Astrocyte (in vitro differentiated cells and primary cell): Measurements from ENCODE around the gene ZDHHC1. TPM values are rescaled to one million over a fixed set of nuclear protein-coding genes. Genes with fewer than 3 reads are reported as not detected.

Experiments used
- DNase-seq: peaks from one replicate; pipeline ENCODE4 v3.0.0-alpha.2; 2010; ENCODE audit warnings: low read depth
- FAIRE-seq: peaks from 2 replicates; lab custom pipeline; 2011; peaks lifted over from hg19 to GRCh38; lab: Jason Lieb, UNC
- H2AFZ ChIP-seq: 2 replicates; pipeline ENCODE4 v1.6.0; 2012; ENCODE audit warnings: low read depth, low read length, inconsistent platforms
- H3K27ac ChIP-seq: 2 replicates; pipeline ENCODE4 v1.5.1; 2011; ENCODE audit warnings: low read depth, low read length, inconsistent platforms
- H3K27me3 ChIP-seq: 2 replicates; pipeline ENCODE4 v1.6.0; 2011; ENCODE audit warnings: low read length, inconsistent platforms; ENCODE audit not compliant: insufficient read depth
- H3K36me3 ChIP-seq: 2 replicates; pipeline ENCODE4 v1.5.1; 2011; ENCODE audit warnings: low read length, inconsistent platforms; ENCODE audit not compliant: insufficient read depth
- H3K4me1 ChIP-seq: 2 replicates; pipeline ENCODE4 v1.5.1; 2011; ENCODE audit warnings: low read length, inconsistent platforms; ENCODE audit not compliant: insufficient read depth
- H3K4me2 ChIP-seq: 2 replicates; pipeline ENCODE4 v1.6.0; 2012; ENCODE audit warnings: low read length, inconsistent platforms
- H3K4me3 ChIP-seq: 2 replicates; pipeline ENCODE4 v1.5.1; 2011; ENCODE audit warnings: low read depth, mild to moderate bottlenecking, low read length, inconsistent platforms; ENCODE audit not compliant: insufficient read depth
- H3K79me2 ChIP-seq: 2 replicates; pipeline ENCODE4 v1.6.0; 2012; ENCODE audit warnings: mild to moderate bottlenecking, low read length, inconsistent platforms; ENCODE audit not compliant: insufficient read depth
- H3K9ac ChIP-seq: 2 replicates; pipeline ENCODE4 v1.6.0; 2012; ENCODE audit warnings: mild to moderate bottlenecking, low read length, inconsistent platforms
- H3K9me3 ChIP-seq: 2 replicates; pipeline ENCODE4 v1.5.1; 2012; ENCODE audit warnings: low read depth, mild to moderate bottlenecking, low read length, inconsistent platforms; ENCODE audit not compliant: insufficient read depth
- H4K20me1 ChIP-seq: 2 replicates; pipeline ENCODE4 v1.6.0; 2012; ENCODE audit warnings: low read length, inconsistent platforms; ENCODE audit not compliant: insufficient read depth
- H3K27ac Mint-ChIP-seq: one replicate; pipeline ENCODE4 v1.8.0; 2021; ENCODE audit warnings: mild to moderate bottlenecking, mixed read lengths; ENCODE audit not compliant: unreplicated experiment
- H3K27me3 Mint-ChIP-seq: one replicate; pipeline ENCODE4 v1.8.0; 2021; ENCODE audit warnings: low read depth, mixed read lengths; ENCODE audit not compliant: unreplicated experiment
- H3K36me3 Mint-ChIP-seq: one replicate; pipeline ENCODE4 v1.8.0; 2021; ENCODE audit warnings: low read depth, mixed read lengths; ENCODE audit not compliant: unreplicated experiment
- H3K4me1 Mint-ChIP-seq: one replicate; pipeline ENCODE4 v1.8.0; 2021; ENCODE audit warnings: low read depth, mixed read lengths; ENCODE audit not compliant: unreplicated experiment
- H3K4me3 Mint-ChIP-seq: one replicate; pipeline ENCODE4 v1.8.0; 2021; ENCODE audit warnings: mild to moderate bottlenecking, moderate library complexity, mixed read lengths; ENCODE audit not compliant: unreplicated experiment
- H3K9me3 Mint-ChIP-seq: one replicate; pipeline ENCODE4 v1.8.0; 2021; ENCODE audit warnings: mild to moderate bottlenecking, mixed read lengths; ENCODE audit not compliant: unreplicated experiment
- EZH2 ChIP-seq: IDR thresholded peaks from 2 replicates; pipeline ENCODE4 v1.6.1; 2012; ENCODE audit warnings: mild to moderate bottlenecking, low read length, inconsistent platforms; ENCODE audit not compliant: insufficient read depth
- total RNA-seq: library from RNA; stranded (reverse); gene quantifications from 2 replicates; pipeline ENCODE4 v1.2.1, GENCODE V29; 2021
- TF ChIP-seq, protein P1 (sequence below): IDR thresholded peaks from 2 replicates; pipeline ENCODE4 v1.5.1; 2011; ENCODE audit warnings: low read depth, mild to moderate bottlenecking, inconsistent platforms, low read length, moderate library complexity; ENCODE audit not compliant: insufficient read depth

The ZDHHC1 gene
- total RNA-seq, 1 donor from 2014 or later, result 3.7 TPM

DNA sequence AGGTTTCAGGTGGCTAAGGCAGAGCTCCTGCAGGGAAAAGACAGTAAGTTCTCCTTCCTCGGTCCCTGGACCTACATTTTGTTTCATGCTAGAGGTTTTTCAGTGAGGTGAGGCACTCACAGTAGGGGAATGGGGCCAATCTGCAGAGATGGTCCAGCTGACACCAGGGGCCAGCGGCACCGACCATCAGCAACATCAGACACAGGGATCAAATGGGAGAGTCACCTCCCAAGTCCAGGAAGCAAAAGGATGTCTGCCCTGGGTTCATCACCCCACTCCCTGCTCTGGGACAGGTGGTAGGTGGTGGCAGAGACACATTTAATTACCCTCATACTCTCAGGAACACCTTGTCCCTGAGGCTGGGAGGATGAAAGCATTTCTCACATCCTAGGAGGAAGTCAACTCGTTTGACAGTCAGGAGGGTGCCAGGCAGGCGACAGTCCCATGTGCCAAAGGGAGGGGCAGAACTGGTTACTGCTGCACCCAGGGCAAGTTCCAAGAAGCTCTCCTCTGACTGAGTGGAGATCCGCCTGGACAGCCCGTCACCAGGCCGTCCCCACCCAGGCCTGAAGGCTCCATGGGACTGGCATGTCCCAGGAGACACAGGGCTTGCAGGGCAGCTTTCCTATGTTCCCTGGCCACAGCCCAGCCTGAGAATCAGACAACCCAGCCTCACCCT, 45.5 kb upstream of the ZDHHC1 start:
- Histone ChIP-seq H3K27ac (no peak overlapping the region), H4K20me1 (peaks cover 100% of the 10 kb centered on the region), H3K4me1 (peaks cover 14% of the 10 kb centered on the region), H3K9me3 (no peaks in the 10 kb centered on the region), H3K9ac (no peak overlapping the region), H3K4me3 (no peak overlapping the region), H3K27me3 (no peaks in the 10 kb centered on the region), H3K4me2 (no peak overlapping the region), H2AFZ (no peak overlapping the region), H3K79me2 (peaks cover 95% of the 10 kb centered on the region), H3K36me3 (no peaks in the 10 kb centered on the region)
- Mint-ChIP-seq H3K4me3 (no peak overlapping the region), H3K27ac (no peak overlapping the region), H3K4me1 (peaks cover 22% of the 10 kb centered on the region), H3K27me3 (no peaks in the 10 kb centered on the region), H3K36me3 (peaks cover 2% of the 10 kb centered on the region), H3K9me3 (no peaks in the 10 kb centered on the region)
- FAIRE-seq (no peak), DNase-seq (no peak)
- TF ChIP-seq, protein P1, sequence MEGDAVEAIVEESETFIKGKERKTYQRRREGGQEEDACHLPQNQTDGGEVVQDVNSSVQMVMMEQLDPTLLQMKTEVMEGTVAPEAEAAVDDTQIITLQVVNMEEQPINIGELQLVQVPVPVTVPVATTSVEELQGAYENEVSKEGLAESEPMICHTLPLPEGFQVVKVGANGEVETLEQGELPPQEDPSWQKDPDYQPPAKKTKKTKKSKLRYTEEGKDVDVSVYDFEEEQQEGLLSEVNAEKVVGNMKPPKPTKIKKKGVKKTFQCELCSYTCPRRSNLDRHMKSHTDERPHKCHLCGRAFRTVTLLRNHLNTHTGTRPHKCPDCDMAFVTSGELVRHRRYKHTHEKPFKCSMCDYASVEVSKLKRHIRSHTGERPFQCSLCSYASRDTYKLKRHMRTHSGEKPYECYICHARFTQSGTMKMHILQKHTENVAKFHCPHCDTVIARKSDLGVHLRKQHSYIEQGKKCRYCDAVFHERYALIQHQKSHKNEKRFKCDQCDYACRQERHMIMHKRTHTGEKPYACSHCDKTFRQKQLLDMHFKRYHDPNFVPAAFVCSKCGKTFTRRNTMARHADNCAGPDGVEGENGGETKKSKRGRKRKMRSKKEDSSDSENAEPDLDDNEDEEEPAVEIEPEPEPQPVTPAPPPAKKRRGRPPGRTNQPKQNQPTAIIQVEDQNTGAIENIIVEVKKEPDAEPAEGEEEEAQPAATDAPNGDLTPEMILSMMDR, result no peak
- TF ChIP-seq EZH2, result no peak

DNA sequence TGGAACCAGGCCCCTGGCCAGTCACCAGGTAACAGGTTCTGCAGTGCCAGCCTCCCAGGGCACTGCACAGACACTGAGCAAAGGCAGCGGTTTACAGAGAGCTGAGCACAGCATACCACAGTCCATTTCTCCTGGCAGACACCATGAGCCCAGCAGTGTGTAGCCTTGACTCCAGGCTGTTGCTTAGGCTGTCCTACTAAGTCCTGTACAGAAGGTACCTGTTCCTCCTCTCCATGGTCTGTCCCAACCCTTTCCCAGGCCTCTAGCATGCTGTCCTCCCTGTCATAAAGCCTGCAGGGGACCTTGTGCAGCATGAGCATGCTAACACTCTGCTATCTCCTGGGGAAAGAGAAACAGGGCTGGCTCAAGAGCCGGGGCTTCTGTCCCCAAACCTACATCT, 44.7 kb upstream of the ZDHHC1 start:
- H3K9me3 Mint-ChIP-seq, result no peaks in the 10 kb centered on the region
- H3K27ac Mint-ChIP-seq, result no peak overlapping the region
- peaks cover 14% of the 10 kb centered on the region for H3K4me1 ChIP-seq
- no peak overlapping the region for H3K9ac ChIP-seq
- H3K4me2 ChIP-seq, result no peak overlapping the region
- no peaks in the 10 kb centered on the region for H3K27me3 Mint-ChIP-seq
- peaks cover 90% of the 10 kb centered on the region for H3K79me2 ChIP-seq
- H4K20me1 ChIP-seq, result peaks cover 100% of the 10 kb centered on the region
- no peak overlapping the region for H3K4me3 ChIP-seq
- peaks cover 22% of the 10 kb centered on the region for H3K4me1 Mint-ChIP-seq
- no peak for TF ChIP-seq EZH2
- TF ChIP-seq, protein P1, result no peak
- H2AFZ ChIP-seq, result no peak overlapping the region
- H3K27me3 ChIP-seq, result no peaks in the 10 kb centered on the region
- H3K27ac ChIP-seq, result no peak overlapping the region
- H3K4me3 Mint-ChIP-seq, result no peak overlapping the region
- H3K36me3 ChIP-seq, result no peaks in the 10 kb centered on the region
- peaks cover 2% of the 10 kb centered on the region for H3K36me3 Mint-ChIP-seq
- FAIRE-seq (no peak), DNase-seq (no peak)
- H3K9me3 ChIP-seq, result no peaks in the 10 kb centered on the region

DNA sequence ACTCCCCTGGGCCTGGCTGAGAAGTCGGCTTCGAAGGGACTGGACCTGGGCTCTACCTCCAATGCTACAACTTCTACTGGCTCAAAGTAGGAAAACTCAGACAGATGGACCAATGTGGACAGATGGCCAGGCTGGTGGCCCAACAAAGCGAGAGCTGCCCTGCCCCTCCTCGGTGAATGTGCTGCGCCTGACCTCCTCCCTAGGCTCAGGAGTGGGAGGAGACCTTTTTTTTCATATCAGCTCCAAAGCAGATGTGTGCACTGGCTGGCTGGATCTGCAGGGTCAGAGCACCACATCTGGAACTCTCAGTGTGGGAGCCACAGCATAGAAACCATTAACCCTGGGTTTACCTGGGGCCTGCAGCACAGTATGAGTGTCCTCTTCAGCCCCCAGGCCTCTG, 43.9 kb upstream of the ZDHHC1 start:
- no peaks in the 10 kb centered on the region for H3K27me3 ChIP-seq
- Mint-ChIP-seq H3K27me3 (no peaks in the 10 kb centered on the region), H3K4me3 (no peak overlapping the region), H3K36me3 (peaks cover 2% of the 10 kb centered on the region), H3K9me3 (no peaks in the 10 kb centered on the region), H3K27ac (no peak overlapping the region), H3K4me1 (peaks cover 20% of the 10 kb centered on the region)
- FAIRE-seq (no peak), DNase-seq (no peak)
- no peaks in the 10 kb centered on the region for H3K9me3 ChIP-seq
- H3K9ac ChIP-seq, result no peak overlapping the region
- peaks cover 100% of the 10 kb centered on the region for H4K20me1 ChIP-seq
- H3K4me2 ChIP-seq, result no peak overlapping the region
- H3K4me1 ChIP-seq, result peaks cover 9% of the 10 kb centered on the region
- no peaks in the 10 kb centered on the region for H3K36me3 ChIP-seq
- H3K4me3 ChIP-seq, result no peak overlapping the region
- TF ChIP-seq, protein P1, result no peak
- TF ChIP-seq EZH2, result no peak
- H3K27ac ChIP-seq, result no peak overlapping the region
- H2AFZ ChIP-seq, result no peak overlapping the region
- H3K79me2 ChIP-seq, result peaks cover 82% of the 10 kb centered on the region
